SIG-M5 treated with dmso at 0.1 percent for 504 hours (cell line): Measurements from ENCODE around the gene GBA3.

Experiments used
- DNase-seq: peaks from one replicate; lab custom pipeline; 2025; ENCODE audit not compliant: unreplicated experiment; lab: John Stamatoyannopoulos, UW

GBA3 gene

DNA sequence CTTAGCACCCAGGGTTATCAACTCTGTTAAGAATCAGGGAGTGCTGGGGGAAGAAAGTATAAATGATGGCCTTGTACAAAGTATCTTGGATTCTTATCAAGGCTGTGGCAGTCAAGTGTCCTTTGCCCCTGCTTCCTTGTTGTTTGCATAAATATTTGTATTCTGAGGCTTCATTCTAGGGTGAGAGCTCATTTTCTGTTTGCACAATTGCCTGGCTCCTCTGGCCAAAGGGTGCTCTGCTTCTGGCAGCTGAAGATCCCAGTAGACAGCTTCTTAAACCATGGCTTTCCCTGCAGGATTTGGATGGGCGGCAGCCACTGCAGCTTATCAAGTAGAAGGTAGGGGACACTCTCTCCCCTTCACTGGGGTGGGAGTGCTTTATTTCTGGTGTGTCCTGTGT is at the start of gene GBA3:
TSS of gene GBA3 (plus strand) at position 202 of the 400 bp plus-strand sequence.
- DNase-seq: no peak

DNA sequence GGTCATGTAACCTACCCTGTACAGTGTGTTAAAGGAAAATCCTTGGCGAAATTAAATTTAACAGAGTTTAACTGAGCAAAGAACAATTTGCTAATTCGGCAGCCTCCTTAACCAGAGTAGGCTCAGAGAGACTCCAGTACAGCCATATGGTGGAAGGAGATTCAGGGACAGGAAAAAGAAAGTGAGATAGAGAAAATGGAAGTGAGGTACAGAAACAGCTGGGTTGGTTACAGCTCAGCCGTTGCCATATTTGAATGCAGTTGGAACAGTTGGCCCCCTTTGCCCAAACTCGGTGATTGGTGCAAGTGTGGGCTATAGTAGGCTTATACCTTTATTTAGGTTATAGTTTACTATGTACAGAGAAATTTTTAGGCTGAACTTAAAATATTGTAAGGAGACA is 48.8 kb upstream of the GBA3 start:
- DNase-seq: no peak

DNA sequence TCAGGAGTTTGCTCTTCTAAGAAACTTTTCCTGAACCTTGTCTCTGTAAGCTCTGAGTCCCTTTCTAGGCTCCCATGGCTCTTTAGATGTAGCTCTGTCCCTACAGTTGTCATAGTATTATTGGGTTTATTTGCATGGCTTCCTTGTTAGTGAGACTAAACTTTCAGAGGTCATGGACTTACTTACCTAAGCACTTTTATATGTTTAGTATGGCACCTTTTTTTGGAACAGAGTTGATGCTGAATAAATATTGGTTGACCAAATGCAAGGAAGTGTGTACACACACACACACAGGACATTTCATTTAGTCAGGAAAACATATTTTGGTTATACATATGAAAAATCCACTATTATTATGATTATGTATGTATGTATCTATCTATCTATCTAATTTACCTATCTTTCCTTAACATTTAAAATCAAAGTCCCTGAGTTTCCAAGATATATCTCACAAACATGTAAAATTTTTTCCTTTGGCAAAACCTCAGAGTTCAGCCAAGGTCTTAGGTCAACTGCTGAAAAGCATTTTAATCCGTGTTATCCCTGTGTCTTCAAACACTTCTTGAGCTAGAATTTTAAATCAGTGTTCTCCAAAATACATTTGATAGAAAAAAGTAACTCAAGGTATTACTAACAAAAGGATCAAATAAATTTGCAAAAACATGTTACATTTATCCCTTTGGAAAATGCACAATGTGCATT is 47.1 kb upstream of the GBA3 start:
- no peak for DNase-seq

DNA sequence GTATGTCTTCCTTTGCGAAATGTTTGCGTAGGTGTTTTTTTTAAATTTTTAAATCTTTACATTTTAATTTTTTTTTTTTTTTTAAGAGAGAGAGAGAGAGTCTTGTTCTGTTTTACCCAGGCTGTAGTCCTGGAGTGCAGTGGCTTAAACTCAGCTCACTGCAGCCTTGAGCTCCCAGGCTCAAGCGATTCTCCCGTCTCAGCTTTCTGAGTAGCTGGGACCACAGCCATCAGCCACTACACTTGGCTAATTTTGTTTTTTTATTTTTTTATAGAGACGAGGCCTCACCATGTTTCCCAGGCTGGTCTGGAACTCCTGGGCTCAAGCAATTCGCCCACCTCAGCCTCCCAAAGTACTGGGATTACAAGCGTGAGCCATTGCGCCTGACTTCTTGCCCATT is 43.7 kb upstream of the GBA3 start:
- DNase-seq: no peak

DNA sequence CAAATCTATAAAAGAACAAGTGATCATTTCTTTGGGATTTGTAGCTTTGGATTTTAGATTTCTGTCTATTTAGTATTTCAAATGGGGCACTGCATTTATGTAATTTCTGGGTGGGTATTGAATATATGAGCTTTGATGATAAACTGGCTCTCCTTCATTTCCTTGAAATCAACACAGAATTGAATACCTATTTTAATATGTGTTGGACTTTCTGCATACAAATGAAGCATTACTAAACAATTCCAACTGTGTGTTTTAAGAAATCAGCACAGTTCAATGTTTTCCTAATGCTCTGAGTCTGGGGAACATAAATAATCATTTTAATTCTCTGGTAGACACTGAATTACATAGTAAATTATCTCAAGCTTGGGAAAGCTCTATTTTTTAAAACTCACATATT is 42.0 kb upstream of the GBA3 start:
- no peak for DNase-seq

DNA sequence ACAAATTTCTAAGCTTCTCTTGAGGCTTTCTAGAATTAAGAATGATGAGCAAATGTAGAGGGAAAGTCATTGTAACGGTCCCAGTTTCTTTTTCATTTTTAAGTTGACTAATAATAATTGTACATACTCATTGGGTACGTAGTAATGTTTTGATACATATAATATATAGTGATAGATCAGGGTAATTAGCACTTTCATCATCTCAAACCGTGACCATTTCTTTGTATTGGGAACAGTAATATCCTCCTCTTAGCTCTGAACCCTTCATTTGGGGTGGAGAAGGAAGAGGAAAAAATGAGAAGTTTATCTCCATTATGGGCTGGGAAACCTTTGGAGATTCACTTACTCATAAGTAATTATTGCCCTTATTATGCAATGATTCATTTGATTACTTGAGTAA is 39.0 kb upstream of the GBA3 start:
- DNase-seq: no peak

DNA sequence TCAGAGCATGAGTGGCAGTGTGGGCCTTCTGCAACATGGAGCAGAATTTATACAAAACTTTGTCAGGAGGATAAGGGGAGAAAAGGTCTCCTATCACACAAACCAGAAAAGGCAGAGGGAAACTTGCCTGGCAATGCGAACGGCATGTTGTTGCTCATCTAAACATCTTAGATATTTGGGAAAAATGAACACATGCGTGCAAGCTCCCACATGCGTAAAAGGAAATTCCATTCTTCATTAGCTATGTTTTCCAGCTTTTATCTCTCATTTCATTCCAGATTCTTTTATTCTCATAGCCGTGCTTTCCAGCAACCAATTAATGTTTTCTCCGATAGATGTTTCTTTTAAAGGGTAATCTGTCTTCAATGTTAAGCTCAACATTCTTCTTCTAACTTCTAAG is 31.3 kb upstream of the GBA3 start:
- DNase-seq: no peak

DNA sequence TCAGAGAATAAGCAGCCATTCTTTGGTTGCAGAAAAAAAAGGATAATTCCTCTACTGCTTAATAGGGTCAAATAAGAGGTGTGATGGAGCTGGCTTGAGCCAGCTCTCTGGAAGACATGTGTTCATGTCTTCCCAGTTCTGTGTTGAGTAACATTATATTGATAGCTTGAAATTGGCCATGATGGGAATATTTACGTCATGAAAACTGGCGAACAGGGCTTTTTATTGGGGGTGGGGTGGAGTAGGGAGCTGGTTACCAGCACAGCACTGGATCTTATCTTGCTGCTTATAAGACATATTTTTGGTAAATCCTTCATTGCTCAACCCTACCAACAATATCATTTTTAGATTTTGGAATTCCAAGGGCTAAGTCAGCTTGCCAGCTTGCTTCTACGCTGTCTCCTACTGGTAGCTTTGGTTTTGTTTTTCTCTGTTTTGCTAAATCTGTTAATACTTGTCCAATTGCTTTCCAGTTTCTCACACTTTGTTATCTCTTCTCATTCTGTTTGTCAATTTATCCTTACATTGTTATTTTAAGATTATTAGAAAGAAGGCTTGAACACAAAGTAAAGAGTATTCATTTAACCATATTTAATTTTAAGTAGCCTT is 25.3 kb upstream of the GBA3 start:
- no peak for DNase-seq

DNA sequence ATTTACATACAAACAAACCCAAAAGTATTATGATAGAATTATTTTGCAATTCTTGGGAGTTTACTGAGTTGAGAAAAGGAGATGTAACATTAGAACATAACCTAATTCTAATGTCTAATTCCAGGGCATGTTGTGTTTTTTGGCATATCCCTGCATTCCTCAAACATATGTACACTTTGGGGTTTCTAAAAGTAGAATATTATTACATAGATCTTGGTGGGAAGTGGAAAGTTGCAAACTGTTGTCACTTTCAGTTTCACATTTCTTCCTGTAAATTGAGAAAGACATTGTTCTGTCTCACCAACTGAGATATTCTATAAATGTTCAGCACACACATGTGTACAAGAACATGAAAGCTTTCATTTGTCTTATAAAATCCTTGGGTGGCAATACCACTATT is 24.4 kb upstream of the GBA3 start:
- DNase-seq: no peak

DNA sequence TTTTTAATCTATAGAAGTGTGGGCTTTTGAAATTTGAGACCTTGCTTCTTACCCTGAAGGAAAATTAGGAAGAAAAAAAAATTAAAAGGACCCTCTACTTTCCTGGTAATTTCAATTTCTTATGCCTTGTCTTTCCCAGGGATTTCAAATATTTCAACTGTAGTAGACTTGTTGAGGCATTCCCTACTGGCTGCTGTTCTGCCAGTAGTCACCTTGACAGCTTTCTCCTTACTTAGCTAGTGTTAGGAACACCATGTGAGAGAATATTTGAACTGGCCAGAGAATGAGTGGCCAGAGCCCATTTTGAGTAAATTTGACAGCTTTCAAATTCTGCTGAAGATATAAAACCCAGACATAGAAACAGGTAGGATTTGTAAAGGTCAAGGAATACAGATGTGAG is 24.0 kb upstream of the GBA3 start:
- no peak for DNase-seq

DNA sequence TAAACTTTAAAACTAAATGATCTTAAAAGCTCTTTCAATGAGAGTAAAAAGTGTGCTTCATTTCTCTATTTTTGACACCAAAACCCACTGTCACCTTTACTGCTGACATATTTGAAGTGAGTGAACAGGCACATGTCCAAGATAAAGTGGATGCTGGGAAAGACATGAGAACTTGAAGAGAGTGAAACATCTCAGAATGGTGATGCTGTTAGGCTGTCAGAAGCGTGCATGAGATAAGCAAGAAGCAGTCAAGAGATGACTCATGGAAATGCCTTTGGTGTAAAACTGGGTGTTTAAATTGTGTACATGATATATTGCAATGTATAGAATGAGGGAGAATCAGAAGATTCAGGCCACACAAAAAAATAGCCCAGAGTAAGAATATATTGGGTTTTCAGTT is 21.8 kb upstream of the GBA3 start:
- no peak for DNase-seq

DNA sequence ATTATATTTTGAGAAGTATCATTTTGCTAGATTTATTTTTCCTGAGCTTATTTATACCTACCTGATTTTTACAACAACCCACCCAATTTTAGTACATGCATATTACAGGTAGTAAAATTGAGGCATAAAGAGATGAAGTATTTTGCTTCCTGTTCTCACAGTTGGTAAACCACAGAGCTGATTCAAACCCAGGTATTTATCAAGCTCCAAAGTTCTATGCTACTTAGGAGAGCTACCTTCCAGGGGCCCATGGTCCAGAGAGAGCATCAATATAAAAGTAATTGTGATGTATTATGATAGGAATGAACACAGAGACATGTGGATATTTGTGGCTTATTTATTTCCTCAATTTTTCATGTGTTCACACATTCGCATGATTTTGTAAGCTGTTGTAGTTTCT is 20.2 kb upstream of the GBA3 start:
- DNase-seq: no peak

DNA sequence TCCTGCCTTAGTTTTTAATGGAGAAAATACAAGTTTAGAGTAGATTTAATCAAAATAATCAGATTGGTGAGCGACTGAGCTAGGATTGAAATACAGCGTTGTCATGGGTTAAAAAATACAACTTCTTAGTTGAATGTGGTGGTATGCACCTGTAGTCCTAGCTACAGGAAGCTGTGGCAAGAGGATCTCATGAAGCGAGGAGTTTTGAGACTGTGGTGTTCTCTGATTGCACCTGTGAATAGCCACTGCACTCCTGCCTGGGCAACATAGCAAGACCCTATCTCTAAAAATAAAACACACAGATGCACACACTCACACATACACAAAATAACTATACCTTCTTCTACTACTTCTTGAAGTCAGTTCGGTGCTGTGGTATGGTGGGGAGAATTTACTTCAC is 19.8 kb upstream of the GBA3 start:
- no peak for DNase-seq

DNA sequence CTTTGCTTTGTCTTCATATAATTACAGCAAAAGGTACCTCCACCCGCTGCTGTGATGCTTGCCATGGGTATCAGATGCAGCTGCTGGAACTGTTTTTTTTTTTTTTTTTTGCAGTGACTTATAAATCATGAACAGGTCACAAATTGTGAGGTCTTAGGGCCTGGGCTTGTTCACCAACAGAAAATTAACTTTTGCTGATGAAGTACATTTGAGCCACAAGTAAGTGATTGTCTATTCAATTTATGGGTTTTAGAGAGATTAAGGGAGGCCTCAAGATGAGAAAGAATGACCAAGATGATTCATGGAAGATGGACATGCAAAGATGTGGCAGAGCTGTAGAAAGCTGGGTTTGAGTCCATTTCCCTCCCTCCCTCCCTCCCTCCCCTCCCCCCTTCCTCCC is 18.0 kb upstream of the GBA3 start:
- no peak for DNase-seq

DNA sequence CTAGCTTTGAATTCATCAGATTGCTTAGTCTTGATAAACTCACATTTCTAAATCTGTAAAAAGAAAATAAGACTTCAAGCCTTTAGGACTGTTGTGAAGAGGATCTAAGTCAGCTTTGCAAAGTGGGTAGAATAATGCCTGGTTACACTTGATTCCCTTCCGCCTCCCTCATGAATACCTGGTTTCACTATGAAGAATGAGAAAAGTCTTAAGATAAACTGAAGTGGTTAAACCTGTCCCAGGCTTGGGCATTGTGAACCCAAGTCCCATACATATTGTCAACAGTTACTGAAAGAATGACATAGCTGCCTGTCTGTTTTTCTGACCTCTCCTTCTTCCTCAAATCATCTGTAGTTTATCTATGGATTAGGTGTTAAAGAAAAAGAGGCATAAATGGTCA is 16.7 kb upstream of the GBA3 start:
- no peak for DNase-seq

DNA sequence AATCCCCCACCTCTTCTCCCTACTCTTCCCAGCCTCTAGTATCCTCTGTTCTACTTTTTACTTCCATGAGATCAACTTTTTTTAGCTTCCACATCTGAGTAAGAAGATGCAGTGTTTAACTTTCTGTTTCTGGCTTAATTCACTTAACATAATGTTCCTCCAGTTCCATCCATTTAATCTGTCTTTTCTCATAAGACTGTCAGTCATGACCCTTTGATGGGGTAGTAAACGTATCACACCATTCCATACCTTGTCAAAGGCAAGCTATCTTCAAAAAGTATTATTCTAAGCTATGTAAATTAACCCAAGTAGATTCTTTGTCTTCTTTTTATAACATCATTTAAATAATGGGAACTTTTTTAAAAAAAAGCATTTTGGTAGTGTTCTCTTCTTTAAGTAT is 15.0 kb upstream of the GBA3 start:
- DNase-seq: no peak

DNA sequence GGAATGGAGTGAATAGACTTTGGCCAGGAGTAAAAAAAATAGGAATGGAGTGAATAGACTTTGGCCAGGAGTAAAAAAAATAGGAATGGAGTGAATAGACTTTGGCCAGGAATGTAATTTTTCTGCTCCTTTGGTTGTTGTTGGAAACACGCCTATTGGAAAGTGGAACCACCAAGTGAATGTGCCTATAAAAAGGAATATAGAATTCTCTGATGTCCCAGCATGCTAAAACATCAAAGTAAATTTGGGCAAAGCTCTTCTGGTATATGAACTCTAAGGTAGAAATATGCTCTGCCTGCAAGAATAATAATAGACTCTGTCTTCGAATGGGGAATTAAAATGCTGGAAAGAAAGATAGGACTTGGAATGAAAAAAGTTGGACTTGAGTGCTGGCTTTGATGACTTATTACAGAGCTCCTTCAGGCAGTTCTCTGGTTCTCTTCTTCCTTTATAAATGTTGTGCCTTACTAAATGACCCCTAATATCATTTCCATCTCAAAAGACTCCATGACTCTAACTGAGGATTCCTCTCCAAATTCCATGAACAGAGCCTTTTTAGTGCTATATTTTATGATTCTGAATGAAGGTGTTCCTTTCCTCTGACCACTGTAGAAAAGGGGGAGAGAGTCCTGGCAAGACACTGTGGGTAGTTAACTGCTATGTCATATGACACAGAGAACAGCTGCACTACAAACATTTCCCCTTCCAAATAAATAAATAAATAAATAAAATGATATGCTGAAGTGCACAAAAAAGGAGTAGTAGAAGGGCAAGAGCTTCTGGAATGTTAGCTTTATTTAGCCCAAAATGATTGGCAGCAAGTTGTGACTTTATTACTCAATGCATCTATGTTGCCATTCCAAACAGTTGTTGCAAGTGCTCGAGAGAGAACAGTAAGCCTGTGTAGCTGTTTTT is 13.5 kb upstream of the GBA3 start:
- no peak for DNase-seq

DNA sequence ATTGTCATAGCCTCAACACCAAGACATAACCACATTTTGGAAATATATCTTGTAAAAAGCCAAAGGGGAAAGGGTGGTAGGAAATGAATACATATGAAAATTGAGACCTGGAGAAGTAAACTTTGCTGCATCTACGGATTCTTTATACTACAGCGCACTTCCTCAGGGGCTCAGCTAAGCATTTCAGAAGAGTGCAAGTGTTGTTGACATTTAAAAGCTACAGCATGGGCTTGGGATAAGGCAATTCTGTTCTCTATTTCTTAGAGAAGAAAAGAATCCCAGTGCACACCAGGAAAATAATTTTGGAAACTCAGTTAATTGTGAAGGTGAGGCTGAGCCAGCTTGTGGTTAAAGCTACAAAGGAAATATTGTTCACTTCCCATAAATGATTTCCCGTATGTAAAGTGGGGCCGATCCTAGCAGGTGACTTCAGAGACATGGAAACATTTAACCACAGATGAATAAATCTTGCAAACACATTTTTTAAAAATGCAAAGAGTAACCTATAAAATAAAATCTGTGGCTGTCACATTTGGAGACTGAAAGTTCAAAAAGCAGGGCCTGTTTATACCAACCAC is 12.6 kb upstream of the GBA3 start:
- no peak for DNase-seq

DNA sequence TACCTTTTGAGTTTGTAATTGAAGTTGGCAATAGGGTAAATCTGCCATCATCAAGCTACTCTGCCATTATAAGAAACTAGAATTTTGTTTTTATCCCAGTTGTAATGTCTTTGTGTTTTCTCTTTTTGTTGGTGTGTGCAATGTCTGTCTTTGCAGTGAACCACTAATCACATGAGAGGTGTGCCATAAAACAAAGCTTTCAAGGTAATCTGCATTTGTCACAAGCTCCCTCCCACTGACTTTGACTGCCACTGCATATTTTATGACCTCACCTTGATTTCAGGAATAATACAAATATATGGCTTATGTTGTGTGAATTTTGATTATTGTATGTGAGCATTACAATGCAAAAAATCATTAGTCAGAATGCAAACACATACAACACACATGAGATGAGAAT is 9.0 kb upstream of the GBA3 start:
- no peak for DNase-seq

DNA sequence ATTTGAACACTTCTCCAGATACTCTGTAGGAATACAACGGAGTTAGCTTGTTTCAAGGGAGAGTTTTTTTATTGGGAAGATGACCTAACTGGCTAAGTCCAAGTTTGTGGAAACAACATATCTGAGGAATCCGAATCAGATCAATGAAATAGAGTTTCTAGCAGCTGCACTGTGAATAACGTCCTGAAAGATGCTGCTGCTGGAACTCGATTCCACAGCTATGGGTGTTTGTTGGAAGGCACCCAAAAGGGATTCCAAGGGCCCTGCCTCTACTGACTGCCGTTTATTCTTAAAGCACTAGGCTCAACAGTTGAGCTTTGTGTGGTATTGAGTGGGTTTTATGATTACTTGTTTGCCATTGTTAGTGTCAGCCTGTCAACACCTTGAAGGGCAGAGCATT is 6.6 kb upstream of the GBA3 start:
- DNase-seq: no peak

DNA sequence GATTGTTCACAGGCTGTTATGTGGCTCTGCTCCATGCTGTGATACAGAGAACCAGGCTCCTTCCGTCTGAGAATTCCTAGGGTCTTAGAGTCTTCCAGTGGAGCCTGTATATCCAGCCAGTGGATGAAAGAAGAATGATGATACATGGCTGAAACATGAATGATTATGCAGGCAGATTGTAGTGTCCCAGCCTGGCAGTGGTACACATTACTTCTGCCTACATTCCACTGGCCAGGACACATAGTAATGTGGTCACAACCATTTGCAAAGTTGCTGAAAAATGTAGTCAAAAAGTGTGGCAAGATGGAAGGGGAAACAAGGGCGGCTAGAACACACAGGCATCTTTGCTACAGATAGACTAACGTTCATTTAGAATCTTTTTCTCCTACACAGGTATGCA is 4.5 kb upstream of the GBA3 start:
- DNase-seq: no peak

DNA sequence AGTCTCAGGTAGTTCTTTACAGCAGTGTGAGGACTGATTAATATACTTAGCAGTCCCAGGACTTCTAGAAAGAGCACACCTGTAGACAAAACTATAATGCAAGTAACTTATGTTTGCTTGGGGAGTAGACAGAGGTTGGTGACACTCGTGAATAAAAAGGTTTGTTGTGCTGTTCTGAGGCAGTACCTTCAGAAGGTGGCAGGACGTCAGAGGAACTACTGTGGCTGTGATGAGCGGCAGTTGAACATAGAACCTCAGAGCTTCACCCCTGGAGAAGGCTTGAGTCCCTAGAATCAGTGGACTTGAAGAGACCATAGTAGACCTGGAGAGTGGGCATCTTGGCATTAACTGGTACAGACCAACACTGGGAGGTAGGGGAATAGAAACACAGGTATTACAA is 3.3 kb upstream of the GBA3 start:
- no peak for DNase-seq
